IMR-90 (cell line): ENCODE data around the gene SLC8A1. TPM values are rescaled to one million over a fixed set of nuclear protein-coding genes. Genes with fewer than 3 reads are reported as not detected.

ENCODE experiments used
- ATAC-seq: fragments of 200-7000 bp; cut with Tn5 transposase; 2 replicates; pipeline ENCODE4 v1.9.1; 2020; ENCODE audit warnings: low read depth, mild to moderate bottlenecking, moderate library complexity
- BruUV-seq: library from RNA; stranded (reverse); fragments of 400-500 nt; replicated peaks from 2 replicates; lab custom pipeline; 2021; lab: Mats Ljungman, UMichigan
- CTCF ChIA-PET: fragments of 300-600 bp; formaldehyde crosslinking; extraction: SDS; loops from one replicate; lab custom pipeline; 2021; ENCODE audit warnings: antibody characterized with exemption; lab: Yijun Ruan, JAX
- POLR2A ChIA-PET: fragments of 300-600 bp; sonication (Branson Sonifier 250); formaldehyde crosslinking; loops from one replicate; lab custom pipeline; 2022; ENCODE audit warnings: antibody characterized with exemption; ENCODE audit not compliant: unreplicated experiment; lab: Charles Lee
- DNase-seq: peaks from one replicate; pipeline ENCODE4 v3.0.0; 2013
- H2AFZ ChIP-seq: replicated peaks from 2 replicates; pipeline ENCODE3; 2013; ENCODE audit warnings: low read length, mild to moderate bottlenecking; ENCODE audit not compliant: poor library complexity
- H2AK5ac ChIP-seq: 2 replicates; pipeline ENCODE4 v1.6.1; 2013; ENCODE audit warnings: low read depth, low read length, inconsistent platforms
- H2AK9ac ChIP-seq: replicated peaks from 2 replicates; pipeline ENCODE3; 2013; ENCODE audit warnings: mild to moderate bottlenecking, low read depth, low read length, moderate library complexity; ENCODE audit not compliant: poor library complexity
- H2BK120ac ChIP-seq: 2 replicates; pipeline ENCODE4 v1.6.1; 2013; ENCODE audit warnings: low read depth, low read length, inconsistent platforms
- H2BK15ac ChIP-seq: 3 replicates; pipeline ENCODE4 v1.6.1; 2013; ENCODE audit warnings: low read depth, low read length, inconsistent platforms
- H2BK20ac ChIP-seq: 2 replicates; pipeline ENCODE4 v1.6.1; 2013; ENCODE audit warnings: low read depth, mild to moderate bottlenecking, inconsistent platforms, low read length, moderate library complexity
- H2BK5ac ChIP-seq: 2 replicates; pipeline ENCODE4 v1.6.1; 2013; ENCODE audit warnings: mild to moderate bottlenecking, low read depth, low read length, inconsistent platforms; ENCODE audit not compliant: poor library complexity, severe bottlenecking
- H3K14ac ChIP-seq: replicated peaks from 2 replicates; pipeline ENCODE4 v1.6.1; 2013; ENCODE audit warnings: low read depth, low read length, inconsistent platforms
- H3K18ac ChIP-seq: 2 replicates; pipeline ENCODE4 v1.6.1; 2013; ENCODE audit warnings: low read depth, low read length, control low read depth
- H3K23ac ChIP-seq: 2 replicates; pipeline ENCODE4 v1.6.1; 2013; ENCODE audit warnings: low read depth, low read length, inconsistent platforms
- H3K27ac ChIP-seq: 2 replicates; pipeline ENCODE4 v1.5.1; 2013; ENCODE audit warnings: mild to moderate bottlenecking, control low read depth, low read length; ENCODE audit not compliant: insufficient read depth
- H3K27me3 ChIP-seq: 2 replicates; pipeline ENCODE4 v1.6.1; 2013; ENCODE audit warnings: low read length; ENCODE audit not compliant: control insufficient read depth, insufficient read depth
- H3K36me3 ChIP-seq: 2 replicates; pipeline ENCODE4 v1.6.1; 2013; ENCODE audit warnings: low read length, mixed read lengths; ENCODE audit not compliant: control insufficient read depth, insufficient read depth
- H3K4ac ChIP-seq: 2 replicates; pipeline ENCODE4 v1.6.1; 2013; ENCODE audit warnings: low read depth, low read length, inconsistent platforms
- H3K4me1 ChIP-seq: 2 replicates; pipeline ENCODE4 v1.6.1; 2013; ENCODE audit warnings: low read length, mixed read lengths; ENCODE audit not compliant: control insufficient read depth, insufficient read depth
- H3K4me2 ChIP-seq: 2 replicates; pipeline ENCODE4 v1.6.1; 2013; ENCODE audit warnings: low read depth, mild to moderate bottlenecking, control low read depth, low read length, moderate library complexity
- H3K4me3 ChIP-seq: 2 replicates; pipeline ENCODE4 v1.5.1; 2013; ENCODE audit warnings: low read depth, mild to moderate bottlenecking, control low read depth, low read length, moderate library complexity; ENCODE audit not compliant: insufficient read depth
- H3K56ac ChIP-seq: 2 replicates; pipeline ENCODE4 v1.6.1; 2013; ENCODE audit warnings: low read length, inconsistent platforms; ENCODE audit not compliant: insufficient read depth; ENCODE audit errors: extremely low read depth
- H3K79me1 ChIP-seq, 2 experiments: 2 replicates each; pipeline ENCODE4 v1.6.1; 2013; ENCODE audit warnings: low read length in 2 of 2, inconsistent platforms in 1 of 2, low read depth in 1 of 2
- H3K9ac ChIP-seq: 2 replicates; pipeline ENCODE4 v1.6.1; 2013; ENCODE audit warnings: low read depth, low read length, control low read depth
- H3K9me1 ChIP-seq: 2 replicates; pipeline ENCODE4 v1.6.1; 2013; ENCODE audit warnings: low read length, inconsistent platforms; ENCODE audit not compliant: insufficient read depth
- H3K9me3 ChIP-seq: 2 replicates; pipeline ENCODE4 v1.6.1; 2013; ENCODE audit warnings: low read length; ENCODE audit not compliant: control insufficient read depth, insufficient read depth
- H4K20me1 ChIP-seq: 2 replicates; pipeline ENCODE4 v1.6.1; 2013; ENCODE audit warnings: low read length, inconsistent platforms; ENCODE audit not compliant: insufficient read depth
- H4K5ac ChIP-seq: 2 replicates; pipeline ENCODE4 v1.6.1; 2013; ENCODE audit warnings: mild to moderate bottlenecking, low read depth, low read length, control low read depth
- H4K8ac ChIP-seq, 2 experiments: 2 replicates each; pipeline ENCODE4 v1.6.1; 2013; ENCODE audit warnings: low read depth in 2 of 2, low read length in 2 of 2, control low read depth in 1 of 2, inconsistent platforms in 1 of 2
- H4K91ac ChIP-seq: 2 replicates; pipeline ENCODE4 v1.6.1; 2013; ENCODE audit warnings: low read depth, low read length, inconsistent platforms; ENCODE audit not compliant: insufficient read depth
- BHLHE40 ChIP-seq: fragments of 150-350 bp; IDR thresholded peaks from 2 replicates; pipeline ENCODE4 v1.6.1; 2016; ENCODE audit warnings: mild to moderate bottlenecking, low read depth, low read length
- CEBPB ChIP-seq: IDR thresholded peaks from 2 replicates; pipeline ENCODE4 v1.6.1; 2012; ENCODE audit warnings: low read depth, low read length, improper control_type of control experiment
- CHD1 ChIP-seq: IDR thresholded peaks from 2 replicates; pipeline ENCODE4 v1.6.1; 2012; ENCODE audit warnings: low read depth, low read length, improper control_type of control experiment
- FOS ChIP-seq: fragments of 150-350 bp; IDR thresholded peaks from 2 replicates; pipeline ENCODE4 v1.6.1; 2016; ENCODE audit warnings: low read depth, low read length
- POLR2A ChIP-seq: IDR thresholded peaks from 2 replicates; pipeline ENCODE4 v1.6.1; 2012; ENCODE audit warnings: mild to moderate bottlenecking, low read depth, low read length
- RCOR1 ChIP-seq: IDR thresholded peaks from 2 replicates; pipeline ENCODE4 v1.6.1; 2012; ENCODE audit warnings: mild to moderate bottlenecking, low read length, improper control_type of control experiment; ENCODE audit not compliant: insufficient replicate concordance
- WGBS, 2 experiments: methylation state at CpG; one replicate each; pipeline versions ENCODE4 v1.1.5 to v1.1.7; 2013; ENCODE audit warnings: missing lambda C conversion rate in 2 of 2; ENCODE audit not compliant: insufficient read length in 1 of 2; ENCODE audit errors: extremely low coverage in 2 of 2; 5-methylcytosine and 5-hydroxymethylcytosine counted together
- dilution Hi-C: fragments of 300-500 bp; cut with HindIII; formaldehyde crosslinking; loops from one replicate; pipeline ENCODE4 v1.14.3; 2018; ENCODE audit warnings: low sequenced_read_pairs; ENCODE audit not compliant: unreplicated experiment
- in situ Hi-C: fragments of 300-500 bp; cut with MboI; formaldehyde crosslinking; loops from 3 replicates; pipeline ENCODE4 v1.14.3; 2019; ENCODE audit warnings: low sequenced_read_pairs, inconsistent platforms, mixed read lengths
- intact Hi-C: fragments of 100-400 bp; cut with micrococcal nuclease; formaldehyde crosslinking; loops from 2 replicates; pipeline ENCODE4 v1.10.0; 2022
- polyA plus RNA-seq, 3 experiments: library from polyadenylated mRNA; depleted of rRNA; stranded (reverse); fragments of >200 nt; gene quantifications; 2 replicates each; pipeline ENCODE4 v1.2.3, GENCODE V29; 2012; ENCODE audit warnings: low replicate concordance in 1 of 3
- total RNA-seq: library from RNA; depleted of rRNA; stranded (reverse); fragments of >200 nt; gene quantifications from 2 replicates; pipeline ENCODE4 v1.2.3, GENCODE V29; 2012
- TF ChIP-seq, protein P1 (sequence below): fragments of 150-350 bp; IDR thresholded peaks from 2 replicates; pipeline ENCODE4 v1.6.1; 2017; ENCODE audit warnings: mild to moderate bottlenecking, antibody characterized with exemption, low read length, low read depth
- TF ChIP-seq, protein P2 (sequence below): conservative IDR thresholded peaks from 2 replicates; pipeline ENCODE4 v1.5.1; 2012; ENCODE audit warnings: mild to moderate bottlenecking, low read depth, low read length, improper control_type of control experiment

The SLC8A1 gene
- total and polyA plus RNA-seq, 2 of the 4 experiments (the other 2 are of a cell fraction) = 7.7 to 57.0 TPM

DNA sequence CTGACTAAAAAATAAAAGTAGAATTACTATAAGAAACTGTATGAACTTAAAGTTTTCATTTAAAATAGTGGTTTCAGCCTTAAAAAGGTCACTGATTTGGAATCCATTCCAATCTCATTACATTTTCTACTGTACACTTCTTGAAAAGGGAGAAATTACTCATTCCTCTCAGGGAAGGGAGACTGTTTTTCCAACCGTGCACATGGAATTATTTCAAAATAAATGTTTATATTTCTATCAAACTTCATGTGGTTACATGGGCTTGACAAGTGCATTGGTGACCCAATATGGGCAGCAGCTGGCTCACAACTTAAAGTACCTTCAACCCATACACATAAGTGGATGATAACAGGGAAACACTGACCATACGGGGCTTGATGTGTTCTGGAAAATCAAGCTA lies 348.3 kb downstream of the SLC8A1 start:
- peaks cover 26% of the 10 kb centered on the region for H3K4me1 ChIP-seq
- peaks cover 5 to 19% of the 10 kb centered on the region in 2 experiments; a peak in 2 of 4 replicates for H3K79me1 ChIP-seq
- H2BK15ac ChIP-seq = peak overlapping the region; percentile 94
- peak; percentile 92 for DNase-seq
- no peaks in the 10 kb centered on the region for H4K20me1 ChIP-seq
- peak overlapping the region; percentile 35; the same call in 1 of the 2 replicates for H3K4me2 ChIP-seq
- H2BK5ac ChIP-seq = peak overlapping the region; percentile 100
- peak overlapping the region; percentile 96 to 100 for H4K8ac ChIP-seq
- no peaks in the 10 kb centered on the region for H3K27me3 ChIP-seq
- in situ Hi-C loops = no loop called here
- peak; percentile 52 for TF ChIP-seq RCOR1
- peak; percentile 5; the same call in 1 of the 2 replicates for TF ChIP-seq FOS
- peak; percentile 60; the same call in 1 of the 2 replicates for TF ChIP-seq BHLHE40
- TF ChIP-seq CEBPB = peak; percentile 56
- TF ChIP-seq POLR2A = 0 out of 2 replicates have a peak, but pooled peaks have one; percentile 9
- TF ChIP-seq, protein P1, sequence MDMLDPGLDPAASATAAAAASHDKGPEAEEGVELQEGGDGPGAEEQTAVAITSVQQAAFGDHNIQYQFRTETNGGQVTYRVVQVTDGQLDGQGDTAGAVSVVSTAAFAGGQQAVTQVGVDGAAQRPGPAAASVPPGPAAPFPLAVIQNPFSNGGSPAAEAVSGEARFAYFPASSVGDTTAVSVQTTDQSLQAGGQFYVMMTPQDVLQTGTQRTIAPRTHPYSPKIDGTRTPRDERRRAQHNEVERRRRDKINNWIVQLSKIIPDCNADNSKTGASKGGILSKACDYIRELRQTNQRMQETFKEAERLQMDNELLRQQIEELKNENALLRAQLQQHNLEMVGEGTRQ = no peak
- TF ChIP-seq, protein P2, sequence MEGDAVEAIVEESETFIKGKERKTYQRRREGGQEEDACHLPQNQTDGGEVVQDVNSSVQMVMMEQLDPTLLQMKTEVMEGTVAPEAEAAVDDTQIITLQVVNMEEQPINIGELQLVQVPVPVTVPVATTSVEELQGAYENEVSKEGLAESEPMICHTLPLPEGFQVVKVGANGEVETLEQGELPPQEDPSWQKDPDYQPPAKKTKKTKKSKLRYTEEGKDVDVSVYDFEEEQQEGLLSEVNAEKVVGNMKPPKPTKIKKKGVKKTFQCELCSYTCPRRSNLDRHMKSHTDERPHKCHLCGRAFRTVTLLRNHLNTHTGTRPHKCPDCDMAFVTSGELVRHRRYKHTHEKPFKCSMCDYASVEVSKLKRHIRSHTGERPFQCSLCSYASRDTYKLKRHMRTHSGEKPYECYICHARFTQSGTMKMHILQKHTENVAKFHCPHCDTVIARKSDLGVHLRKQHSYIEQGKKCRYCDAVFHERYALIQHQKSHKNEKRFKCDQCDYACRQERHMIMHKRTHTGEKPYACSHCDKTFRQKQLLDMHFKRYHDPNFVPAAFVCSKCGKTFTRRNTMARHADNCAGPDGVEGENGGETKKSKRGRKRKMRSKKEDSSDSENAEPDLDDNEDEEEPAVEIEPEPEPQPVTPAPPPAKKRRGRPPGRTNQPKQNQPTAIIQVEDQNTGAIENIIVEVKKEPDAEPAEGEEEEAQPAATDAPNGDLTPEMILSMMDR = no peak
- TF ChIP-seq CHD1 = no peak
- no peaks in the 10 kb centered on the region for H3K36me3 ChIP-seq
- no peak overlapping the region for H3K4me3 ChIP-seq
- peak overlapping the region; percentile 100 for H3K18ac ChIP-seq
- dilution Hi-C loops = no loop called here
- H4K5ac ChIP-seq = peak overlapping the region; percentile 99
- H2AK9ac ChIP-seq = peak overlapping the region; percentile 16
- H3K9me1 ChIP-seq = peaks cover 13% of the 10 kb centered on the region
- peak overlapping the region; percentile 93; the same call in 1 of the 2 replicates for H3K4ac ChIP-seq
- H3K23ac ChIP-seq = peak overlapping the region; percentile 85
- no peak overlapping the region for H2AFZ ChIP-seq
- peak; percentile 55 for ATAC-seq
- intact Hi-C loops = loop anchor here (1.0 to 10.0 kb wide), 10 partner anchors 25 to 661 kb away; no protein-coding TSS in a partner anchor
- peak overlapping the region; percentile 100 for H3K27ac ChIP-seq
- peak overlapping the region; percentile 99 for H3K56ac ChIP-seq
- H2BK20ac ChIP-seq = peak overlapping the region; percentile 99
- CTCF ChIA-PET = interaction anchor here (0.6 to 1.5 kb wide), 3 partner anchors 40 to 190 kb away, joined by 3 to 6 read pairs (median 3); no protein-coding TSS in a partner anchor
- POLR2A ChIA-PET = interaction anchor here (0.5 to 1.4 kb wide), 3 partner anchors 71 to 285 kb away, joined by 3 to 5 read pairs (median 5); no protein-coding TSS in a partner anchor
- H2AK5ac ChIP-seq = peak overlapping the region; percentile 92
- WGBS, 2 experiments = no CpG with 5 or more reads among the region's 2 CpGs
- no TSS peak for BruUV-seq
- peak overlapping the region; percentile 100 for H2BK120ac ChIP-seq
- peak overlapping the region; percentile 96 for H3K14ac ChIP-seq
- no peaks in the 10 kb centered on the region for H3K9me3 ChIP-seq
- H3K9ac ChIP-seq = peak overlapping the region; percentile 27; the same call in 1 of the 2 replicates
- H4K91ac ChIP-seq = peak overlapping the region; percentile 98
